Measurements from ENCODE around the gene INSM2. TPM values are rescaled to one million over a fixed set of nuclear protein-coding genes. Genes with fewer than 3 reads are reported as not detected.

Gene INSM2
- total RNA-seq, 1 donor = not detected

DNA sequence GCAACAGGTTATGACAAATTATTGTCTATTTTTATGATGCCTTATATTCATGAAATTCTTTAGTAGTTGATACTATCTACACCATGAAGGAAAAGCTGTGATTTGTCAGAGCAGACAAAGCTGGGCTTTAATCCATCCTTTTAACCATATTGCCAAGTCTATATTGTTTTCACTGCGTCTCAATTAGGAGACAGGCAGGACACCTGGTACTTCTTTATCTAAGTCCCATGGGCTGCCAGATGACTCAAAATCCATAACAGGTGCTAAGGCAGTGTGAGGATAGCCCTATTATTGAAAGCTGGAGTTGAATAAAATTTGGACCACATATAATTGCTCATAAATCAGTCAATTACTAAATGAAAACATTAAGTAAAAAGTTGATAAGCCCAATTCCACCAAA is 22.6 kb downstream of the INSM2 start:
- Histone ChIP-seq H3K9me3 (ENCODE audit: low read depth, low read length) (no peaks in the 10 kb centered on the region), H3K36me3 (ENCODE audit: insufficient read depth, low read length) (no peaks in the 10 kb centered on the region), H2AFZ (ENCODE audit: low read length) (no peak overlapping the region), H3K4me3 (ENCODE audit: insufficient read depth, low read length) (no peak overlapping the region), H3K27ac (ENCODE audit: low read depth, low read length) (no peak overlapping the region), H3K4me1 (ENCODE audit: insufficient read depth, low read length) (peaks cover 8% of the 10 kb centered on the region), H3K79me2 (ENCODE audit: insufficient read depth, low read length) (no peaks in the 10 kb centered on the region), H3K27me3 (ENCODE audit: insufficient read depth, low read length) (no peaks in the 10 kb centered on the region), H3K4me2 (ENCODE audit: insufficient read depth, low read length) (no peak overlapping the region), H4K20me1 (ENCODE audit: insufficient read depth, low read length) (no peaks in the 10 kb centered on the region)
- no peak for DNase-seq (ENCODE audit: insufficient read length, low spot score, missing footprints)
- TF ChIP-seq, protein P1, sequence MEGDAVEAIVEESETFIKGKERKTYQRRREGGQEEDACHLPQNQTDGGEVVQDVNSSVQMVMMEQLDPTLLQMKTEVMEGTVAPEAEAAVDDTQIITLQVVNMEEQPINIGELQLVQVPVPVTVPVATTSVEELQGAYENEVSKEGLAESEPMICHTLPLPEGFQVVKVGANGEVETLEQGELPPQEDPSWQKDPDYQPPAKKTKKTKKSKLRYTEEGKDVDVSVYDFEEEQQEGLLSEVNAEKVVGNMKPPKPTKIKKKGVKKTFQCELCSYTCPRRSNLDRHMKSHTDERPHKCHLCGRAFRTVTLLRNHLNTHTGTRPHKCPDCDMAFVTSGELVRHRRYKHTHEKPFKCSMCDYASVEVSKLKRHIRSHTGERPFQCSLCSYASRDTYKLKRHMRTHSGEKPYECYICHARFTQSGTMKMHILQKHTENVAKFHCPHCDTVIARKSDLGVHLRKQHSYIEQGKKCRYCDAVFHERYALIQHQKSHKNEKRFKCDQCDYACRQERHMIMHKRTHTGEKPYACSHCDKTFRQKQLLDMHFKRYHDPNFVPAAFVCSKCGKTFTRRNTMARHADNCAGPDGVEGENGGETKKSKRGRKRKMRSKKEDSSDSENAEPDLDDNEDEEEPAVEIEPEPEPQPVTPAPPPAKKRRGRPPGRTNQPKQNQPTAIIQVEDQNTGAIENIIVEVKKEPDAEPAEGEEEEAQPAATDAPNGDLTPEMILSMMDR (IDR thresholded peaks at IDR 0.05; ENCODE audit: extremely low read depth, low read depth, low read length) = no peak

DNA sequence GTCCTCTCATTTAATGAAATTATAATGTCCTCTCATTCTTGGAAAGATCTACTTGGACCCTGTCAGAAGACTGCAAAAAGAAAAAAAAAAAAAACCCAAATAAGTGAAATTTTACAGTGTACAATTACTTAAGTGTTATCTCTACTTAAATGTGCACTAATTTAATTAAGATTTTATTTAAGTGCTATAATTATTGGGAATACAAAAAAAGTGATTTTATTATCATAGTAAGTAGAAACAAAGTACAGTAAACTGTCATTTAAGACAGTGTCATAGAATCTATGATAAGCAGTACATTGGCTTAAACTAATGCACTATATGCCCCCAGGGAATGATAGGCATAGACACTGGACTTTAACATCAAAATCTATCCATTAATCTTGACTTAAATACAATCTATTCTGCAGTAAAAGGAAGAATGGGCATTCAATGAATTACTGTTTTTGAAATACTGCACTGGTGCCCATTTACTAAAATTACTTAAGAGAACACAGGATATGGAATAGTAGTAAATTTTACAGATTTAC is 23.3 kb downstream of the INSM2 start:
- Histone ChIP-seq H3K36me3 (ENCODE audit: insufficient read depth, low read length) (no peaks in the 10 kb centered on the region), H3K4me2 (ENCODE audit: insufficient read depth, low read length) (no peak overlapping the region), H3K4me1 (ENCODE audit: insufficient read depth, low read length) (peaks cover 8% of the 10 kb centered on the region), H2AFZ (ENCODE audit: low read length) (no peak overlapping the region), H4K20me1 (ENCODE audit: insufficient read depth, low read length) (no peaks in the 10 kb centered on the region), H3K27me3 (ENCODE audit: insufficient read depth, low read length) (no peaks in the 10 kb centered on the region), H3K79me2 (ENCODE audit: insufficient read depth, low read length) (no peaks in the 10 kb centered on the region), H3K27ac (ENCODE audit: low read depth, low read length) (no peak overlapping the region), H3K9me3 (ENCODE audit: low read depth, low read length) (no peaks in the 10 kb centered on the region), H3K4me3 (ENCODE audit: insufficient read depth, low read length) (no peak overlapping the region)
- TF ChIP-seq, protein P1 (IDR thresholded peaks at IDR 0.05; ENCODE audit: extremely low read depth, low read depth, low read length) = no peak
- no peak for DNase-seq (ENCODE audit: insufficient read length, low spot score, missing footprints)

DNA sequence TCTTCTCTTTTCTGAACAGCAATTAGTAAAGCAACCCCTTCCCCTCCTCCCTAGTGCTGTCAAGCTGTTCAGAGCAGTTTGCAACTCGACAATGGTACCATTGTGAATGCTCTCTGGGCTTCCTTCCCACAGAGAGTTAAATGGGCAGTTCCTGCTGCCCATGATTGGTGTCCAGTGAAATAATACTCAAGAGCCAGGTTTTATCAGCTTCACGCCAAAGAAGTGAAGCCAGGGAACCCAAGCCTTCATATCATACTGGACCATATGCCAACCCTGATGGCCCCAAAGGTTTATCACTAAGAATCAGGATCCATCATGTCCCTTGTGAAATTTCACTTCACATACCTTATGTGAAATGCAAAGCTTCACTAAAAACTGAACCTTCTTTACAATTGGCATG is 24.7 kb downstream of the INSM2 start:
- H3K27me3 ChIP-seq (ENCODE audit: insufficient read depth, low read length) = no peaks in the 10 kb centered on the region
- H3K9me3 ChIP-seq (ENCODE audit: low read depth, low read length) = no peaks in the 10 kb centered on the region
- no peak overlapping the region for H3K27ac ChIP-seq (ENCODE audit: low read depth, low read length)
- no peaks in the 10 kb centered on the region for H3K79me2 ChIP-seq (ENCODE audit: insufficient read depth, low read length)
- H4K20me1 ChIP-seq (ENCODE audit: insufficient read depth, low read length) = no peaks in the 10 kb centered on the region
- no peak overlapping the region for H2AFZ ChIP-seq (ENCODE audit: low read length)
- TF ChIP-seq, protein P1 (IDR thresholded peaks at IDR 0.05; ENCODE audit: extremely low read depth, low read depth, low read length) = no peak
- H3K4me3 ChIP-seq (ENCODE audit: insufficient read depth, low read length) = no peak overlapping the region
- peaks cover 5% of the 10 kb centered on the region for H3K4me1 ChIP-seq (ENCODE audit: insufficient read depth, low read length)
- no peak overlapping the region for H3K4me2 ChIP-seq (ENCODE audit: insufficient read depth, low read length)
- H3K36me3 ChIP-seq (ENCODE audit: insufficient read depth, low read length) = no peaks in the 10 kb centered on the region
- no peak for DNase-seq (ENCODE audit: insufficient read length, low spot score, missing footprints)

DNA sequence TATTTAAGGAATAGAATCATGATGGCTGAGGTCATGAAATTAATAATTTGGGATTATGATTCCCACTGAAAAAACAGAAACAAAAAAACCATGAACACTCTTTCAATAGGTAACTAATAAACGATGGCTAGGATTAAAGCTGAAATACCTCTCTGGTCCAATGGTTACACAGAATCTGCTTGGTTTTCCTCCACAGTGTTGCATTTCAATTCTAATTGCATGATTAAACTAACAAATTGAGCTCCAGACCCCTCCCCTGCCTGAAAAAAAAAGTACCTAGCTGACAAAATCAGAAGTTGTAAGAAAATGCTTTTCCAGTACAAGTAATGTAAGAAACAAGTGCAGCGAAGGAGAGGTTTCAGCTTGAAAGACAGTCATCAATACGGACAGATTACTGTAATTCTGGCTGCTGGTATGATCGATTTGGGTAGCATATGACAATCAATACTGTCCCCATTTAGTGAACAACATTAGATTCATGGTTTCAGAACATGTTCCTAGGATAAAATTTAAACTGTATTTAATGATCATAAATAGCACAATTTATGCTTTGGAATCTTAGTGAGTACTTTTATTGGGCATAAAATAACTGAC is 32.0 kb downstream of the INSM2 start:
- Histone ChIP-seq H4K20me1 (ENCODE audit: insufficient read depth, low read length) (no peaks in the 10 kb centered on the region), H3K9me3 (ENCODE audit: low read depth, low read length) (no peaks in the 10 kb centered on the region), H2AFZ (ENCODE audit: low read length) (no peak overlapping the region), H3K4me3 (ENCODE audit: insufficient read depth, low read length) (no peak overlapping the region), H3K27ac (ENCODE audit: low read depth, low read length) (no peak overlapping the region), H3K79me2 (ENCODE audit: insufficient read depth, low read length) (no peaks in the 10 kb centered on the region), H3K4me2 (ENCODE audit: insufficient read depth, low read length) (no peak overlapping the region), H3K36me3 (ENCODE audit: insufficient read depth, low read length) (no peaks in the 10 kb centered on the region), H3K27me3 (ENCODE audit: insufficient read depth, low read length) (no peaks in the 10 kb centered on the region), H3K4me1 (ENCODE audit: insufficient read depth, low read length) (no peaks in the 10 kb centered on the region)
- DNase-seq (ENCODE audit: insufficient read length, low spot score, missing footprints) = no peak
- TF ChIP-seq, protein P1 (IDR thresholded peaks at IDR 0.05; ENCODE audit: extremely low read depth, low read depth, low read length) = no peak
